ENCODE measurements around the gene CD300LG.
"Not testable (repeated sequence)": the region's sequence is repeated elsewhere in the genome, so short reads cannot be mapped to it uniquely, and the experiment has no call there.

CD300LG gene

DNA sequence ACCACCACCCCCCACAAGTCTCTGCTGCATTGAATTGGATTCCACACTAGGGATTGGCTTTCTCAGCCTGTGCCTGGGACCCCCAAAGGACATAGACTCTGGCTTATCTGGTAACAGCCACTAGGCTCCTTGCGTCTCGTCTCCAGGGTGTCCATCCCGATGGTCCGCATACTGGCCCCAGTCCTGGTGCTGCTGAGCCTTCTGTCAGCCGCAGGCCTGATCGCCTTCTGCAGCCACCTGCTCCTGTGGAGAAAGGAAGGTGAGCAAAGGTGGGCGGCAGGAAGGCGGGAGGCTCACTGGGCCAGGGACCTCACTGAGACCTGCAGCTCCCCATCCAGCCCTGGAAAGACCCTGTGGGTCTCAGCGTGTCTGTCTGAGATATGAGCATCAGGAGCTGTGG lies 8.1 kb downstream of the CD300LG start:
- no peak for DNase-seq (ENCODE audit: low spot score)

GRCh38 chr17:43856141-43856540 lies 9.2 kb downstream of the CD300LG start:
- DNase-seq (ENCODE audit: low spot score) = no peak

DNA sequence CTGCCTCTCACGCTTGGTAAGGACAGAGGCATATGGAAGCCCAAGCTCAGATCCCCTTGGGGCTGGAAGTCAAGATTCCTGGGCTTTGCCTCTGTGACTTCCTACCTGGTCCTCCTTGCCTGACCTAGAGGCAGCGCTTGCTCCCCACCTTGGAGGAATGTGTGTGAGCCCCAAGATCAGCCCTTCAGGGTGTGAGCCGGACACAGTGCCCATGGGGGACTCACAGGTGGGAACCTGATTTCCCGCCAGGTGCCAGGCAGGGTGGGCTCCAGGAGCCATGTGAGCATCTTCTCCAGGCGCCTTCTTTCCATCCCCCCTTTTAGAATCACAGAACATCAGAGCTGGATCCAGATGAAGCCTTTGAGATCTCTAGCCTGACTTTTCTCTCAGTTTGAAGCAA lies 10.2 kb downstream of the CD300LG start:
- no peak for DNase-seq (ENCODE audit: low spot score)

DNA sequence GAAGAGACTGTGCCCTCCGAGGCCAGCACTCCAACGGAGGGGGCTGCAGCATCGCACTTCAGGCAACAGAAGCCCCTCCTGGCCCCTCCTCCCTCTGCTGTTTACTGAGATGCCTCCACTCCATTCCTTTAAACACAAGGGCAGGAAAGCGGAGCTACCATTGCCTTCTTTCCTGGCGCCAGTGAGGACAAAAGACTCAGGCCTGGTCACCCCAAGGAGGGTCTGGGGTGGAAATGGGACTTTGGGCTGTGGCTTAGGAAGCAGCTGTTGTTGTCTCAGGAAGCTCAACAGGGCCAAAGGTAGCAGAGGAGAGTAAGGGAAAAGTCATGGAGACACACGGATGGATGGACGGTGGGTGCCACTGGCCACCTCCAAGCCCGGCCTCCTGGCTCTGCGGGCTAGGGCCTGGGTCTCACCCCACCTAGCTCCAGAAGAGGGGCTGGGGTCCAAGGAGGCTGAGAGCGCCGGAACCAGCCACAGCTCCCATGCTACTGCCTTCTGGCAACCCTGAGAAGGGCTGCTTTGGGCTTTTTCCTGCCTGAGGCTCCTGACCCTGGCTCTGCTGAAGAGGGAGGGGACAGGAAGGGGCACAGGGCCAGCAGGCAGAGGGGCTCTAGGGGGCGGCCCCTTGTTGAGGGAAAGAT lies 11.1 kb downstream of the CD300LG start:
- DNase-seq (ENCODE audit: low spot score) = no peak

DNA sequence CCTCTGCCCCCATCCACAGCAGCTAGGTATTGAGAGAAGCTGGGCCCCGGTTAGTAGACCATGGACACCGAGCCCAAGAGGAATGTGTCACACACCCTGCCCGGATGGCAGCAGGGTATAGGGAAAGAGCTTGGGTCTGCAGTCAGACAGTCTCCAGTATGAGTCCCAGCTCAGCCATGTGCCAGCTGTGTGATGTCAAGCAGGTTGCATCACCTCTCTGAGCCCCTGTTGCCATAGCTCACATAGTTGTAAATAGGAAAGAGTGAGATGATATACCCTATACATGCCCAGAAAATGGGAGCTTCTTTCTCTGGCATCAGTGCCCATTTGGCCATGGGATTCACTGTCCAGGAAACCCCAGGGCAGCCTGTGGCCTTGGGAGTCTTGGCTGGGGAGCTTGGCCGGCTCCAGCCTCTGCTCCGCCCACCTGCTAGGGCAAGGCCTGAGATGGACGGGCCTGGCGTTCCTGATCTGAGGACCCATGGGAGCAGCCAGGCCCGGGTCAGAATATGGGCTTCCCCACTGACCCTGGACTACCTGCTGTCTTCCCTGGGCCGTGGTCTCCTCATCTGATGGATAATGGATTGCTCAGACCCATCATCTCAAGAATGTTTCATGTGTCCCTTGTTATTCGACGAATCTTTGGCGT lies 13.2 kb downstream of the CD300LG start:
- peak; percentile 17 for DNase-seq (ENCODE audit: low spot score)

- DNase-seq (ENCODE audit: low spot score) = no peak
Observed at GRCh38 chr17:43860927-43861622, 14.1 kb downstream of the CD300LG start.

DNA sequence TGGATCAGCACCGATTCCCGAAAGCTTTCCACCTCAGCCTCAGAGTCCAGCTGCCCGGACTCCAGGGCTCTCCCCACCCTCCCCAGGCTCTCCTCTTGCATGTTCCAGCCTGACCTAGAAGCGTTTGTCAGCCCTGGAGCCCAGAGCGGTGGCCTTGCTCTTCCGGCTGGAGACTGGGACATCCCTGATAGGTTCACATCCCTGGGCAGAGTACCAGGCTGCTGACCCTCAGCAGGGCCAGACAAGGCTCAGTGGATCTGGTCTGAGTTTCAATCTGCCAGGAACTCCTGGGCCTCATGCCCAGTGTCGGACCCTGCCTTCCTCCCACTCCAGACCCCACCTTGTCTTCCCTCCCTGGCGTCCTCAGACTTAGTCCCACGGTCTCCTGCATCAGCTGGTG lies 15.0 kb downstream of the CD300LG start:
- no peak for DNase-seq (ENCODE audit: low spot score)

GRCh38 chr17:43864161-43864984 lies 17.4 kb downstream of the CD300LG start:
- DNase-seq (ENCODE audit: low spot score) = no peak

- DNase-seq (ENCODE audit: low spot score) = no peak
Observed at GRCh38 chr17:43868226-43868994, 21.4 kb downstream of the CD300LG start.

- not testable (repeated sequence) for DNase-seq (ENCODE audit: low spot score)
Observed at GRCh38 chr17:43869031-43869430, 22.1 kb downstream of the CD300LG start.

DNA sequence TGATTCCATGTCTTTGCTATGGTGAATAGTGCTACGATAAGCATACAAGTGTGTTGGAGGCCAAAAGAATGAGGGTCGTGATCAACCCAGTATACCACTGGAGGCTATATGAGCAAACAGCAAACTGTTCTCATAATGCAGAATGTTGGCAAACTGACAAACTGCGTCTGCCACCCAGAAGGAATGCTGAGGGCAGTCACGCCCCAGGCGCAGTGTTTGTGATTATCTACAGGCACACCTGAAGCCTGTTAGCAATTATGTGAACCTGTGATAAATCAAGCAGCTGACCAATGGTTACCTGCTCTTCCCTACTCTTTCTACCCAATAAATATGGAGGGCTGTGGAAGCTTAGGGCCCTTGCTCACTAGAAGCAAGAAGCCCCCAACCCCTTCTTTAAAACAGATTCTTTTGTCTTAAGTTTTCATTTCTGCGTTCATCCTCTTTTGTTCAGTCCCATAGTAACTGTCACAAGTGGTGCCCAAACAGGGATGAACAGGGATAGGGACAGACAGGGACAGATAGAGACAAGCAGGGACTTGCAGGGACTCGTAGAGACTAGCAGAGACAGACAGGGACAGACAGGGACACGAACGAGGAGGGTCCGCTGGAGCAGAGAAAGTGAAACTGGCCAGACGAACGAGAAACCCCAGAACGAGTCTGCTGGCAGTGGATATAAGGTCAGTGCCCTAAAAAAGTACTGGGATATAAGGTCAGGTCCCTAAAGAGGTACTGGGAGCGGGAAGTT lies 25.1 kb downstream of the CD300LG start:
- DNase-seq (ENCODE audit: low spot score) = no peak

GRCh38 chr17:43873091-43873490 lies 26.1 kb downstream of the CD300LG start:
- no peak for DNase-seq (ENCODE audit: low spot score)

- DNase-seq (ENCODE audit: low spot score) = no peak
Observed at GRCh38 chr17:43873815-43874214, 26.8 kb downstream of the CD300LG start.

GRCh38 chr17:43874293-43874692 lies 27.3 kb downstream of the CD300LG start:
- no peak for DNase-seq (ENCODE audit: low spot score)

DNA sequence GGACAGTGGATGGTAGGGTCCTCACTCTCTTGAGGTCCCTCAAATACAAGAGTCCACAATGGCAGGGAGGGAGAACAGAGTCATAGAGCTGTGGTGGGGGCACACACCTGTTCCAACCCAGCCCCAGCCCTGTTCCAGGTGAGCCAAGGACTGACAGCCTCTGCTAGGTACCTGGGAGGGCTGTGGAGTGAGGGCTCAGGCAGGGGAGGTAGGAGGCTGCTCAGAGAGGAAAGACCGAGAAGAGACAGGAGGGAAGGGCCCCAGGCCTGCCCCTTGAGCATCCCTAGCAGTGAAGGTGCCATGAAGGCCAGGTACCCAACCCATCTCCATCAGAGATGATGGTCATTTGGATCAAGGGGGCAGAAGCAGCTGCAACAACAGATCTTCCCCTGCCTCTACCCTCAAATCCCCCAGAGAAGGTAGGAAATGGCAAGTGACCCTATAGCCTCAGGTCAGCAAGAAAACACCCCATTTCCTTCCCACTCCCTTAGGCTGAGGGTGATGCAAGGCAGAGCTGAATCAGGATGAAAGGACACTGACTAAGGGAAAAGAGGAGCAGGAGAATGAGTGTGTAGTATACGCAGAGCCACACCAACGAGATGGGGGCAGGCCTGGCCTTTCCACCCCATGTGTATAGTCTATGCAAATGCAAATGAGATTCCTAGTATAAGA lies 28.6 kb downstream of the CD300LG start:
- no peak for DNase-seq (ENCODE audit: low spot score)

GRCh38 chr17:43877031-43877430 lies 30.1 kb downstream of the CD300LG start:
- DNase-seq (ENCODE audit: low spot score) = no peak

DNA sequence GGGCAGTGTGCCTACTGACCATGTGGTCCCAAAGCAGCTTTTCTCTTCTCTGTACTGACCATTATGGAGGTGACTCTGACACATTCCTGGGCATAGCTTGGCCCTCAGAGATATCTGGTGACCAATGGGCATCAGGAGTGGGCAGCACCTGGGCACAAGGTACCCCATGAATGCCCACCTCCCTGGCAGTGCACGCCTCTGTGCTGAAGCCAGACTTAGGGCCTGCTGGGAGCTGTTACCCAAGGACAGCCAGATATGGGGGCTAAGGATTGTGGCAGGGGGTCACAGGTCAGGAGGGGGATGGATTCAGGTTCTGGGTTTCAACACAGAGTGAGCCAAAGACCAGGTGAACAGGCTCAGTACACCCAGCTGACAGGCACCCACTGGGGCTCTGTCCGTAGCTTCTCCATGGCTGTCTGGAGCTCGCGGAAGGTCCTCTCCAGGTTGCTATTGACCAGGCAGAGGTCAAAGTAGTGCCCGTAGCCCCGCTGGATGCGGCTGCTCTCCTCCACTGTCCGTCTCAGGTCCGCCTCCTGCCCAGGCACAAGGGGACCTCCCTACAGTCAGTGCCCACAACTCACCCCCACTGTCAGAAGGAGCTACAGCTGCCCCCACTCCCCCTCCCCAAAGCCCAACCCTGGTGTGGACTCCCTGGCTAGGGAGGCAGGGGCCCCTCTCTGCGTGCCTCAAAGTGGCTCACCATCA lies 30.6 kb downstream of the CD300LG start:
- DNase-seq (ENCODE audit: low spot score) = no peak

DNA sequence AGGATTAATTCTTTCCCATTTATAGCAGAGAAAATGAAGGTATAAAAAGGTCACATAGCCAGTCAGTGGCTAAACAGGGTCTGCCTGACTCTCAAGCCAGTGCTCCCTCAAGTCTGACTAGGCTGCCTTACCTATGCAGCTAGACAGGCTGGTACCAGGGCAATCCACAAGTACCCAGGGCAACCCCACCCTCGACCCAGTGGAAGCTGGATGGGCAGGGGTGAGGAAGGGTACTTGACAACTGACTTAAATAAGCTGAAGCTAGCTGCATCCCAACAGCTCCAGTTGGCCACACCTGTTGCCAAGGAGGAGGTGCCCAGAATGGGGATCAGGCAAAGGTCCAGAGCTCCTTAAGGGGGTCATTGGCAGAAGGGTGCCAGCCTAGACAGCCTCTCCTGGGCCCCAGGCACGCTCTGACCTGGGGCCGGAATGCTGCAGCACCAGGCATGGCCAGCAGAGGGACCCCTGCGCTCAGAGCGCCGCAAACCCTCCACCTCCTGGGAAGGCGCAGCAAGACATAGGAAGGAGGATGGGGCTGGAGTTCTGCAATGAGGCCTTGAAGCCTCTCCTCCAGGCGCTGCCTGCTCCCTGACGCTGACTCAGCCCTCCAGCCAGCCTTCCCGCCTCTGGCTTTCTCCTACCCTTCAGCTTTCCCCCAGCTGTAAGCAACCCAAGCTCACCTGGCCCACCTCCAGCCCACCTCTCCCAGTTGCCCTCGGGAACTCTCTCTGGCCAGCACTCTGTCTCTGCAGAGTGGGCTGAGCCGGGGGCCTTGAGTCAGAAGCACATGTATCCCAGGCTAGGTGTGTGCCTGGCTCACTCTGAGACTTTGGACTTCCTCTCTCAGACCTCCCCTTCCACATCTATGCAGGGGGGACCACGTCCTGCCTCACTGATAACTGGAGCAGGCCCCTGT lies 31.5 kb downstream of the CD300LG start:
- peak; percentile 93 for DNase-seq (ENCODE audit: low spot score)

Data from ecto neural progenitor cell (in vitro differentiated cells).